Adipose tissue (tissue), 3 donors: ENCODE data around the gene PLOD3. TPM values are rescaled to one million over a fixed set of nuclear protein-coding genes. Genes with fewer than 3 reads are reported as not detected.

Experiments
- H3K27ac ChIP-seq: one replicate; pipeline ENCODE4 v1.5.1; 2013; ENCODE audit warnings: low read depth, low read length
- WGBS, 3 donors: extraction: QIAGEN DNeasy Blood & Tissue Kit; methylation state at CpG; one replicate each; pipeline ENCODE4 v1.1.7; 2013; 5-methylcytosine and 5-hydroxymethylcytosine counted together
- polyA plus RNA-seq, 3 donors: library from polyadenylated mRNA; stranded (reverse); fragments of 200-250 nt; gene quantifications; one replicate each; pipeline ENCODE4 v1.2.3, GENCODE V29; 2013
- donor health status: healthy with polysubstance abuse.
- donor health status: Bipolar disorder and iron deficiency.
- donor health status: healthy.

Gene PLOD3
- polyA plus RNA-seq, 3 donors: 34.0 to 49.1 (median 48.6) TPM

GRCh38 chr7:101240226-101241014, 23.0 kb upstream of the PLOD3 start:
- H3K27ac ChIP-seq: no peak overlapping the region
- WGBS, 3 donors: 80 to 88% (median 83%) methylated on average over 32 of the region's 32 CpGs

GRCh38 chr7:101239951-101240220, 22.5 kb upstream of the PLOD3 start:
- H3K27ac ChIP-seq: no peak overlapping the region
- WGBS, 3 donors: 89 to 92% (median 89%) methylated on average over 9 of the region's 9 CpGs

- WGBS, 3 donors: 45 to 71% (median 48%) methylated on average over 27 of the region's 27 CpGs
- H3K27ac ChIP-seq: no peak overlapping the region
Observed at GRCh38 chr7:101239191-101239950, 22.0 kb upstream of the PLOD3 start.

GRCh38 chr7:101238226-101239182, 21.1 kb upstream of the PLOD3 start:
- 34 to 56% (median 37%) methylated on average over 25 to 28 of the region's 28 CpGs for WGBS, 3 donors
- H3K27ac ChIP-seq: peak overlapping the region; percentile 19

GRCh38 chr7:101237206-101238067, 20.1 kb upstream of the PLOD3 start, which contains the start of gene CLDN15:
CLDN15 (minus strand) TSS chr7:101237802; CDS start chr7:101237581, 221 bp downstream.
- 24 to 67% (median 28%) methylated on average over 31 of the region's 31 CpGs for WGBS, 3 donors
- H3K27ac ChIP-seq: peak within 1 kb of the TSS; percentile 19

- 66 to 90% (median 66%) methylated on average over 20 to 21 of the region's 21 CpGs for WGBS, 3 donors
- no peak overlapping the region for H3K27ac ChIP-seq
Observed at GRCh38 chr7:101236292-101236835, 19.0 kb upstream of the PLOD3 start.

- 72 to 77% (median 74%) methylated on average over 9 of the region's 9 CpGs for WGBS, 3 donors
- no peak overlapping the region for H3K27ac ChIP-seq
Observed at GRCh38 chr7:101235522-101235921, 18.1 kb upstream of the PLOD3 start.

GRCh38 chr7:101235050-101235449, 17.7 kb upstream of the PLOD3 start:
- 69 to 76% (median 76%) methylated on average over 11 of the region's 11 CpGs for WGBS, 3 donors
- no peak overlapping the region for H3K27ac ChIP-seq

- WGBS, 3 donors: 81 to 90% (median 86%) methylated on average over 5 of the region's 5 CpGs
- H3K27ac ChIP-seq: no peak overlapping the region
Observed at GRCh38 chr7:101234636-101235035, 17.3 kb upstream of the PLOD3 start.

- 79 to 87% (median 80%) methylated on average over 21 of the region's 21 CpGs for whole genome bisulfite sequencing, 3 donors
- no peak overlapping the region for H3K27ac ChIP-seq
Observed at GRCh38 chr7:101233907-101234547, 16.6 kb upstream of the PLOD3 start.

GRCh38 chr7:101232141-101232850, 14.9 kb upstream of the PLOD3 start:
- H3K27ac ChIP-seq: no peak overlapping the region
- 16 to 57% (median 45%) methylated on average over 47 to 52 of the region's 52 CpGs for WGBS, 3 donors

GRCh38 chr7:101231644-101232043, 14.3 kb upstream of the PLOD3 start:
- WGBS, 3 donors: 22 to 71% (median 65%) methylated on average over 7 of the region's 7 CpGs
- H3K27ac ChIP-seq: no peak overlapping the region

- WGBS, 3 donors: 68 to 85% (median 69%) methylated on average over 7 to 9 of the region's 9 CpGs
- no peak overlapping the region for H3K27ac ChIP-seq
Observed at GRCh38 chr7:101226721-101227120, 9.3 kb upstream of the PLOD3 start.

GRCh38 chr7:101225650-101226049, 8.3 kb upstream of the PLOD3 start:
- WGBS, 3 donors: 93 to 96% (median 96%) methylated on average over 6 of the region's 6 CpGs
- no peak overlapping the region for H3K27ac ChIP-seq

- 94 to 98% (median 96%) methylated on average over 14 to 15 of the region's 15 CpGs for WGBS, 3 donors
- no peak overlapping the region for H3K27ac ChIP-seq
Observed at GRCh38 chr7:101223528-101223927, 6.1 kb upstream of the PLOD3 start.

GRCh38 chr7:101222275-101222830, 5.0 kb upstream of the PLOD3 start:
- WGBS, 3 donors: 92 to 93% (median 92%) methylated on average over 25 to 27 of the region's 27 CpGs
- no peak overlapping the region for H3K27ac ChIP-seq
